NCI-H128 (cell line): Measurements from ENCODE around the gene KLHDC7B.

ENCODE experiments used
- DNase-seq: peaks from one replicate; lab custom pipeline; 2025; ENCODE audit not compliant: unreplicated experiment; lab: John Stamatoyannopoulos, UW

The KLHDC7B gene

GRCh38 chr22:50585238-50585637, 39.5 kb downstream of the KLHDC7B start:
- DNase-seq: no peak

- no peak for DNase-seq
These were observed 40.1 kb downstream of the KLHDC7B start for GRCh38 chr22:50585781-50586180.

GRCh38 chr22:50586416-50586815, 40.7 kb downstream of the KLHDC7B start:
- no peak for DNase-seq

- DNase-seq: no peak
These were observed 41.7 kb downstream of the KLHDC7B start for GRCh38 chr22:50587407-50587806.

- DNase-seq: no peak
These were observed 49.5 kb downstream of the KLHDC7B start for GRCh38 chr22:50595189-50595588.

GRCh38 chr22:50597097-50597496, 51.4 kb downstream of the KLHDC7B start:
- DNase-seq: no peak

GRCh38 chr22:50599816-50600455, 54.2 kb downstream of the KLHDC7B start:
- DNase-seq: no peak

GRCh38 chr22:50600538-50600937, 54.8 kb downstream of the KLHDC7B start, which contains the start of gene MAPK8IP2:
TSS of gene MAPK8IP2 (plus strand) at chr22:50600793. CDS start at chr22:50600819, 26 bp downstream.
- no peak for DNase-seq
